GM21619 (cell line): ENCODE data around the gene DCLK1.

Experiments
- ATAC-seq: cut with Tn5 transposase; IDR thresholded peaks from one replicate; pipeline ENCODE4 v1.9.1; 2021; ENCODE audit not compliant: unreplicated experiment

The DCLK1 gene

GRCh38 chr13:36131222-36131930, at the start of gene DCLK1:
TSS of gene DCLK1 (minus strand) at chr13:36131382.
- ATAC-seq: no peak

DNA sequence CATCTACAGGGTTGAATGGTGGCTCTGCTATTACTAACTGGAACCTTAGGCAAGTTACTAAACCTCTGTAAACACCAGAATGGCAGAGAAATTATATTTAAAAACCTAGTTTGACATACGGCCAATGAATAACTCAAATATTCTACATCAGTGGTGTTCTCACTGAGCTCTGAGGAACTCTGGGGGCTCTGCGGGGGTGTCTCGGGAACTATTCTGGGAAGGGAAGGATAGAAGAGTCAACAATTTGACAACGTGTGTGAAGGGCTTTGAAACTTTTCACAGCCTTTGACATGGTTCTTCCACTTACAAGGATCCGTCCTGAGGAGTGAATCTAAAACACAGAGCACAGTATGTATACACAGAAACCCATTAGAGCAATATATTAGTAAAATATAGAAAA, 44.4 kb upstream of the DCLK1 start:
- no peak for ATAC-seq

DNA sequence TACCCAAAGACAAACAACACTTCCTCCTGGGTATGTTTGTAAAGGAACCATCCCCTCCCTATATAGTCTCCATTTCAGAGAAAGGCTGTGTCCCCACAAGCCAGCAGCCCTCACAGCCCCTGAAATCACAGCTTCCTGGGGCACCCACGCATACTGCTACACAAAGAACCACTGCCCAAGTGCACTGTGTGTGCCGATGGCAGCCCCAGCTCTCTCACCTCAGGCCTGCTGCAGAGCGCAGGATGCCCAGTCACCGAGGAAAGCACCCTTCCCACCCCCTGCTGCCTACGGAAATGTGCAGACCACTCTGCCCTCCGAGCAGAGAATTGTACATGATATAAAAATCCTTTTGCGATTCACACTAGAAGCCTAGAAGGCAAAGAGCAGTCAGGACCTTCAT, 43.7 kb upstream of the DCLK1 start:
- no peak for ATAC-seq

DNA sequence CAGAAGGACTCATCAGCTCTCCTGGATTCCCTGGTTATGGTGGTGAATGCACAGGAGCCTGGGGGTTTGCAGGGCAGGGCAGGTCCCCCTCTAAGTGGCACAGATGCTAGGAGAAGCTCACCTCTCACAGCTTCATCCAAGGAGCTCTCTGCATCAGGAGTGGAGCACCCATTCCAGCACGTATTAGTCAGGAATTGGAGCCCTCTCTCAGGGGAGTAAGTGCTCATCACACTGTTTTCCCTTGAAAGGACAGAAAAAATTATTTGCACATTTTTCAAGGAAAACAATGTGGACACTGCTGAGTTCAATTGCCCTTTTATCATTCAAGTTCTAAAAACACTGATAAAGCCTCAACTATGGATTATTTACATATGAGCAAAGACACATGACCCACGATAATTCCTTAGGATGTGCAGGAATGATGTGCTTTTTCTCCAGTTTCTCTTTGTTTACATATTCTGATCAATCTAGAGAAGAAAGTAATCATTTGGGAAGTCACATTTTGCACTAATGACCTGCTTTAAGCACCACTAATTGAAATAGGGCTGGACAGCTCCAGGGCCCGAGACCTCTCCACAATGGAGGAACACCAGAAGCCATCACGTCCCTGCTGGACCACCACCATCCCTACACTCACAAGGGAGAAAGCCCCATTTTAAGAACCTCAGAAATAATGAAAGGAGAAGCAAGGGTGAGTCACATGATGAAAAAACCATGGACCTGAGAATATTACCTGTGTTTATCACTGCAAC, 42.6 kb upstream of the DCLK1 start:
- ATAC-seq: no peak

DNA sequence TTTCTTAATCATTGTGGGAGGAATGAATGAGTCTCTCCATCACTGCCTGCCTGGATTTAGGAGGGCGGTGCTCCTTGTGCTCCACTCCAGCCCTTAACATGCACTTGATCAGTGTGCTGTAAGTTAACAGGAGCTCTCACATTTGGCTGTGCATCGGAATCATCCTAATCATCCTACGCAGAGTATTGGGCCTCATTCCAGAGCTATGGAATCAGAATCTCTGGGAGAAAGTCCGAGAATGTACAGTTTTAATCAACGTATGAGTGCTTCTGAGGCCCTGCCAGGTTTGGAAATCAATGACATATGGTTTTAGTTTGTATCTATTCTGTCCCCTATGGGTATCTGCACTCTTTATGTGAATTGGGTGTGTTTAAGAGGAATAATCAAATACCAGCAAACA, 34.9 kb upstream of the DCLK1 start:
- ATAC-seq: no peak

- ATAC-seq: no peak
Measured at GRCh38 chr13:36163809-36164308, 32.7 kb upstream of the DCLK1 start.

- no peak for ATAC-seq
Measured at GRCh38 chr13:36163286-36163685, 32.1 kb upstream of the DCLK1 start.

GRCh38 chr13:36160297-36160696, 29.1 kb upstream of the DCLK1 start:
- ATAC-seq: no peak

- no peak for ATAC-seq
Measured at GRCh38 chr13:36158611-36159010, 27.4 kb upstream of the DCLK1 start.

- no peak for ATAC-seq
Measured at GRCh38 chr13:36157480-36157879, 26.3 kb upstream of the DCLK1 start.

DNA sequence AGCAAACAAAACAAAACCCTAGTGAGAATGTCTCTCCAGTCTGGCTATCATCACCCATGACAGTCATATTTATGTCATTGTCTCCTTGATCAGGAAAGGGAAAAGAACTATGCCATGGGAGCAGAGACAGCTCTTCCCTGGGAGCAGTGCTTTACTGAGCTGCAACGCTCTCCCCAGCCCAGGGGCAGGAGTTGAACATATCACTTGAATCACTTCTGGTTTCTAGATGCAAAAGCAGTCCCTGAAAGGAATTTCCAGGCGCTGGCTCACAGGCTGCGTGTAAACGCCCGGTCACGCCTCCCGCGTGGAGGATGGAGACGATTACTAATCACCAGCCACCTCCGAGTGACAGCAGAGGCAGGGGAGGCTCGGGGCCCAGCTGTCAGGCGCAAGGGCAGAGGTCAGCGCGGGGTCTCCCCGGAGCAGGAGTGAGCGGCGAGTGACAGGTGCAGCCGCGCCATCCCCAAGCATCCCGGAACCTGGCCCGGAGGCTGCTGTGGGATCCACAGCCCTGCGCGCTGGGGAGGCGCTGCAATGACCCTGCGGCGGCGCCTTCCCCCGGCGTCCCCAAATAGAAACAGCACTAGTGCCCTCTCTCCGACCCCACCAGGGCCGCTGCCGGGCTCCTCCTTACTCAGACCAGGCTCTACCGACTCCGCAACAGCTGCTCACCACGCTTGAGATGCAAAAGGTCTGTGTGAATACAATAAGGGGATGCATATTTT, 23.5 kb upstream of the DCLK1 start:
- no peak for ATAC-seq

GRCh38 chr13:36151591-36151990, 20.4 kb upstream of the DCLK1 start:
- no peak for ATAC-seq

DNA sequence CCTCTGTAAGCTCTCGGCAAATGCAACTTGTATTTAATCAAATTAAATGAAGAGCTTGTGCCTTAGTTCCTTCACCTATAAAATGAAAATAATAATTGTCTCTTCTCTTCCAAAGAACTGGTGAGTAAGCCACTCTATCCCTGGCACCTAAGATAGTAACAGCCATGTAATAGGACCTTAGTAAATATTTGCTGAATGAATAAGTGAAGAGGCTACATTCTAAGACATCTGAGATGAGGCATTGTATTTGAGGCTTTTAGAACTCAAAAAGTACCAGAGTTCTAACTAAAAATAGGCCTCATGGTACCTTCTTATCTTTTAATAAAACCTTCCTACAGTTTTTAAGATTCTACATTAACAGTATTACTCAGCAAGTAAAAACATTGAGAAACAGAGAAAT, 17.3 kb upstream of the DCLK1 start:
- ATAC-seq: no peak

GRCh38 chr13:36147330-36147729, 16.1 kb upstream of the DCLK1 start:
- ATAC-seq: no peak

DNA sequence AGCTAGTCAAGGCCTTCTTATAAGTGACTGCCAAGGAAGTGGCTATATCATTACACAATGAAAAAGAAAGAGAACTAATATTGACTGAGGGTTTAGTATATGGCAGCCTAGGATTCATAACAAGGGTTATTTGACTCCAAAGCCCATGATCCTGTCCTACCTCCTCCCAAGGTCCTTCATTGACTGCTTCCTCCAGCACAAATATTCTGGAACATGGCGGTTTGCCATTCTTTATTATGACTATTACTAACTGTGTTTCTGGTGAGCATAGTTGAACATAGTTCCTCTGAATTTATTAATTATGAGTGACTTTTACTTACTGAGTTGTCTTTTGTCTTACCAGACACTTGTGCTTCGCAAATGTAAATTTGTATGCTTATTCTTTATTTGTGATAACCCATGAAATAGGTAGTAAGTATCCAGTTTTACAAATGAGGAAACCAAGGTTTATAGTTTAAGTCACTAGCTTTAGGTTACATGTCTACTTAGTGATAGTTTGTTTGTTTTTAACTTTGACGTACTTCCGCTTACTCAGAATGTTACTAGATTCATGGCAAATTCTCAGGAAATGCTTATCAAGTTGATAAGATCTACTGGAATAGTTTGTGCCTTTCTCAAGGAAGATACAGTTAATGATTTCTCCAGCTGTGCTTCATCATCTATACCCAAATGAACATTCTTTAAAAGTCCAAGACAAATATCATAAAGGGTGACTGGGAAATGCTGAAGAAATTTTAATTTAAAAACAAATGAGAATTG, 15.5 kb upstream of the DCLK1 start:
- ATAC-seq: no peak

GRCh38 chr13:36143738-36144137, 12.6 kb upstream of the DCLK1 start:
- ATAC-seq: no peak

GRCh38 chr13:36142735-36143134, 11.6 kb upstream of the DCLK1 start:
- no peak for ATAC-seq

DNA sequence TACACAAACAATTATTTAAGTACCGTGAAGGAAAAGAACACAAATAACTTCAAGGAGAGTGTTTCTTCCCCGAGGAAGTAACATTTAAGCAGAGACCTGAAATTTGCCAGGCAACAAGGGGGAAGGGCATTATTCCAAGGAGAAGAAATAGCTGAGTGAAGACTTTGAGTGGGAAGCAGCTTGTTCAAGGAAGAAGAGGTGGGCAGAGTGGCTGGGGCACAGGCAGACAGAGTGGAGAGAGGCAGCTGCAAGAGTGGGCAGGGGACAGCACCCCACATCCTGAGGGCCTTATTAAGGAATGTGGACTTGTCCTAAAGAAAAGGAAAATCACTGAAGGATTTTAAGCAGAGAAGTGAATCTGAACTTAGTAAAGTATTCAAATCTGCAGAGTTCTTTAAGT, 4.7 kb upstream of the DCLK1 start:
- no peak for ATAC-seq

DNA sequence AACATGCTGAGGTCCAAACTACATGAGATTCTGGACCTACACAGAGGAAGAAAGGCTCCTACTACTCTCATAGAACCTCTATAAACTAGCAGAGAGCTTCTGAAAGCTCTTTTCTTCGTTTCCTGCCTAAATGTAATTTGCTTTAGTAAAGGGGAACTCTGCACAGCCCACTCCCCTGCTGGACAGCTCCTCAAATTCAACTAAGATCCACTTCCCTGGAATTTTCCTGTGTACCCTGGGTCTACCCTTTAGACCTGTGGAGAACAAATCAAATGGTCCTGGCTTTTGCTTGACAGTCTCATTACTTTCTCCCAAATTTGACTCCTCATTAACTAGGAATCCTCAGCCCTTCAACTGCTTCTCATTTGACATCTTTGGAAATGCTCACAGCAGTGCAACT, 3.5 kb upstream of the DCLK1 start:
- no peak for ATAC-seq

GRCh38 chr13:36133950-36134626, 2.9 kb upstream of the DCLK1 start:
- no peak for ATAC-seq

- ATAC-seq: no peak
Measured at GRCh38 chr13:36132376-36132775, 1.2 kb upstream of the DCLK1 start.
